Spleen (tissue), 7 donors: ENCODE measurements around the gene ZNF593.

Source experiments
- CTCF ChIP-seq, 11 experiments: fragments of 200-600 bp in 7 of 11; fragments of 450-650 bp in 4 of 11; sonication (generic) in 4 of 11; IDR thresholded peaks in 8 of 11; conservative IDR thresholded peaks in 3 of 11; 1 replicate in 7 of 11; 2 replicates in 4 of 11; pipeline versions ENCODE4 v1.4.0 to v1.8.0; 2016 to 2021; ENCODE audit warnings: antibody characterized with exemption in 11 of 11, inconsistent platforms in 4 of 11, mild to moderate bottlenecking in 1 of 11
- POLR2A ChIP-seq, 3 donors: fragments of 450-650 bp; IDR thresholded peaks; one replicate each; pipeline ENCODE4 v1.5.1; 2017; ENCODE audit warnings: antibody characterized with exemption in 3 of 3, mild to moderate bottlenecking in 1 of 3
- donor health status: DM: no; HTN: no; CAD: no; lungs with moderate emphysema.
- donor health status: DM: no; HTN: no; CAD: no.
- donor health status: DM: no; HTN: no; CAD: no.

- TF ChIP-seq CTCF (IDR thresholded peaks at IDR 0.05 in 8 of 11, conservative IDR thresholded peaks at IDR 0.05 in 3 of 11) = no peak
- no peak for TF ChIP-seq POLR2A (IDR thresholded peaks at IDR 0.05)
Measured at GRCh38 chr1:26142159-26142558, 27.5 kb upstream of the ZNF593 start.
